CD14-positive monocyte (primary cell): ENCODE measurements around the gene ABCA7. TPM values are rescaled to one million over a fixed set of nuclear protein-coding genes. Genes with fewer than 3 reads are reported as not detected.
"Not testable (repeated sequence)": the region's sequence is repeated elsewhere in the genome, so short reads cannot be mapped to it uniquely, and the experiment has no call there.

Source experiments
- DNase-seq, 3 donors: peaks; one replicate each; pipeline ENCODE4 v3.0.0-alpha.2; 2011 to 2022
- H2AFZ ChIP-seq: 2 replicates; pipeline ENCODE4 v1.6.0; 2012; ENCODE audit warnings: mild to moderate bottlenecking, low read depth, low read length, inconsistent platforms; ENCODE audit not compliant: insufficient read depth, poor library complexity, severe bottlenecking
- H3K27ac ChIP-seq, 2 donors: 1 replicate in 1 of 2; 2 replicates in 1 of 2; pipeline ENCODE4 v1.5.1; 2012 to 2013; ENCODE audit warnings: low read length in 2 of 2, control low read depth in 1 of 2, inconsistent platforms in 1 of 2, low read depth in 1 of 2, mild to moderate bottlenecking in 1 of 2
- H3K27me3 ChIP-seq, 2 donors: one replicate each; pipeline versions ENCODE4 v1.6.0 to v1.6.1; 2011 to 2013; ENCODE audit warnings: low read length in 2 of 2; ENCODE audit not compliant: control insufficient read depth in 2 of 2, insufficient read depth in 2 of 2
- H3K36me3 ChIP-seq, 2 donors: replicated peaks in 1 of 2; 1 replicate in 1 of 2; 2 replicates in 1 of 2; pipeline versions ENCODE4 v1.5.1 to v1.6.1; 2012 to 2013; ENCODE audit warnings: low read length in 2 of 2, control low read depth in 1 of 2, inconsistent platforms in 1 of 2, mild to moderate bottlenecking in 1 of 2; ENCODE audit not compliant: insufficient read depth in 2 of 2, control insufficient read depth in 1 of 2
- H3K4me1 ChIP-seq, 2 donors: 1 replicate in 1 of 2; 2 replicates in 1 of 2; pipeline versions ENCODE4 v1.5.1 to v1.6.1; 2012 to 2013; ENCODE audit warnings: low read length in 2 of 2, control low read depth in 1 of 2, inconsistent platforms in 1 of 2, mild to moderate bottlenecking in 1 of 2, moderate library complexity in 1 of 2; ENCODE audit not compliant: insufficient read depth in 2 of 2, control insufficient read depth in 1 of 2
- H3K4me2 ChIP-seq: replicated peaks from 2 replicates; pipeline ENCODE3; 2012; ENCODE audit warnings: low read length, moderate library complexity, mild to moderate bottlenecking; ENCODE audit not compliant: poor library complexity, severe bottlenecking; ENCODE audit errors: extremely low read depth
- H3K4me3 ChIP-seq, 3 experiments: fragments of 200-600 bp in 1 of 3; sonication (generic) in 1 of 3; replicated peaks in 1 of 3; 1 replicate in 2 of 3; 2 replicates in 1 of 3; pipeline ENCODE4 v1.5.1; 2011 to 2013; ENCODE audit warnings: low read length in 3 of 3, mild to moderate bottlenecking in 3 of 3, control low read depth in 2 of 3, low read depth in 2 of 3, inconsistent platforms in 1 of 3, moderate library complexity in 1 of 3
- H3K79me2 ChIP-seq: 2 replicates; pipeline ENCODE4 v1.6.0; 2012; ENCODE audit warnings: mild to moderate bottlenecking, control low read depth, inconsistent platforms, low read length, moderate library complexity; ENCODE audit not compliant: insufficient read depth
- H3K9ac ChIP-seq: 2 replicates; pipeline ENCODE4 v1.6.0; 2017; ENCODE audit warnings: low read length, mild to moderate bottlenecking; ENCODE audit not compliant: insufficient read depth, poor library complexity, severe bottlenecking
- H3K9me3 ChIP-seq, 2 donors: replicated peaks in 1 of 2; 1 replicate in 1 of 2; 2 replicates in 1 of 2; pipeline versions ENCODE4 v1.5.1 to v1.6.1; 2012 to 2013; ENCODE audit warnings: low read length in 2 of 2, control low read depth in 1 of 2; ENCODE audit not compliant: control insufficient read depth in 1 of 2, insufficient read depth in 1 of 2
- H4K20me1 ChIP-seq: 2 replicates; pipeline ENCODE4 v1.6.0; 2012; ENCODE audit warnings: mild to moderate bottlenecking, low read length, control low read depth, moderate library complexity; ENCODE audit not compliant: insufficient read depth
- H3K27ac Mint-ChIP-seq, 7 donors: one replicate each; pipeline ENCODE4 v1.8.0; 2020; ENCODE audit warnings: mild to moderate bottlenecking in 7 of 7, mixed read lengths in 7 of 7, moderate library complexity in 6 of 7, inconsistent platforms in 2 of 7
- H3K27me3 Mint-ChIP-seq, 3 donors: one replicate each; pipeline ENCODE4 v1.8.0; 2021 to 2022; ENCODE audit warnings: low read depth in 3 of 3, mild to moderate bottlenecking in 3 of 3, mixed read lengths in 3 of 3, moderate library complexity in 3 of 3, inconsistent platforms in 1 of 3
- H3K36me3 Mint-ChIP-seq, 2 donors: one replicate each; pipeline ENCODE4 v1.8.0; 2020; ENCODE audit warnings: mixed read lengths in 2 of 2, inconsistent platforms in 1 of 2, mild to moderate bottlenecking in 1 of 2
- H3K4me1 Mint-ChIP-seq: one replicate; pipeline ENCODE4 v1.8.0; 2020; ENCODE audit warnings: mild to moderate bottlenecking, mixed read lengths
- H3K4me3 Mint-ChIP-seq, 2 donors: one replicate each; pipeline ENCODE4 v1.8.0; 2020; ENCODE audit warnings: mild to moderate bottlenecking in 2 of 2, mixed read lengths in 2 of 2, moderate library complexity in 1 of 2
- H3K9me3 Mint-ChIP-seq, 7 donors: one replicate each; pipeline ENCODE4 v1.8.0; 2020 to 2022; ENCODE audit warnings: mixed read lengths in 7 of 7, mild to moderate bottlenecking in 6 of 7, moderate library complexity in 6 of 7, inconsistent platforms in 2 of 7
- CTCF ChIP-seq: fragments of 200-600 bp; IDR thresholded peaks from one replicate; pipeline ENCODE4 v1.8.0; 2022; ENCODE audit warnings: antibody characterized with exemption, mild to moderate bottlenecking
- WGBS: methylation state at CpG from one replicate; pipeline ENCODE4 v1.1.5; 2013; ENCODE audit warnings: missing lambda C conversion rate; ENCODE audit not compliant: insufficient coverage; 5-methylcytosine and 5-hydroxymethylcytosine counted together
- intact Hi-C, 2 donors: fragments of 100-400 bp; cut with micrococcal nuclease; formaldehyde crosslinking; loops; one replicate each; pipeline versions ENCODE4 v1.15.0 to v1.15.1; 2023
- polyA plus RNA-seq, 3 donors: library from polyadenylated mRNA; depleted of rRNA in 1 of 3; unstranded in 2 of 3; stranded (reverse) in 1 of 3; fragments of 300-500 nt in 2 of 3; fragments of >200 nt in 1 of 3; fragmentation: Illumina TruSeq in 2 of 3; gene quantifications; 1 replicate in 2 of 3; 2 replicates in 1 of 3; pipeline ENCODE4 v1.2.3, GENCODE V29; 2012 to 2021
- small RNA-seq: library from RNA; depleted of rRNA; stranded (forward); fragments of <200 nt; gene quantifications from one replicate; pipeline ENCODE3, GENCODE V24; 2012; ENCODE audit warnings: low read depth; ENCODE audit not compliant: insufficient read length

The ABCA7 gene
- polyA plus RNA-seq, 3 donors: 1.7 to 104 (median 7.8) TPM

- Mint-ChIP-seq H3K9me3 (peaks cover 0 to 2% (median 0%) of the 10 kb centered on the region in 7 donors), H3K27ac (peak overlapping the region in 4 of 7 donors; percentile 24 to 64 (median 43)), H3K4me3 (no peak overlapping the region), H3K36me3 (peaks cover 30 to 78% of the 10 kb centered on the region in 2 donors), H3K27me3 (peaks cover 0 to 2% (median 0%) of the 10 kb centered on the region in 3 donors), H3K4me1 (peaks cover 8% of the 10 kb centered on the region)
- TF ChIP-seq CTCF: no peak
- Histone ChIP-seq H3K9ac (no peak overlapping the region), H3K4me2 (peak overlapping the region; percentile 50), H3K36me3 (peaks cover 72 to 83% of the 10 kb centered on the region in 2 donors), H4K20me1 (peaks cover 91% of the 10 kb centered on the region), H2AFZ (no peak overlapping the region), H3K27ac (peak overlapping the region; percentile 2 to 43), H3K4me1 (peaks cover 8 to 14% of the 10 kb centered on the region in 2 donors), H3K9me3 (no peaks in the 10 kb centered on the region), H3K4me3 (no peak overlapping the region), H3K79me2 (no peaks in the 10 kb centered on the region), H3K27me3 (no peaks in the 10 kb centered on the region)
- no peak for DNase-seq
- 91% methylated on average over 25 of the region's 25 CpGs for WGBS
- intact Hi-C loops: loop anchor here (5.0 kb wide), 2 partner anchors 78 to 128 kb away; partner anchors contain the start of gene ATP5F1D (in 1 of the 2)
These were observed 74.1 kb downstream of the ABCA7 start for GRCh38 chr19:1113986-1114483.

GRCh38 chr19:1114728-1115127 lies 74.8 kb downstream of the ABCA7 start:
- H2AFZ ChIP-seq, H3K4me3 ChIP-seq, H3K9me3 Mint-ChIP-seq, H3K27me3 Mint-ChIP-seq, H3K79me2 ChIP-seq, H3K9ac ChIP-seq, H3K4me2 ChIP-seq, H3K27ac ChIP-seq, H3K4me3 Mint-ChIP-seq, H3K27me3 ChIP-seq, H3K4me1 Mint-ChIP-seq, H3K9me3 ChIP-seq, DNase-seq: not testable (repeated sequence)
- Histone ChIP-seq H3K4me1 (peaks cover 8 to 14% of the 10 kb centered on the region in 2 donors), H3K36me3 (peaks cover 76 to 83% of the 10 kb centered on the region in 2 donors), H4K20me1 (peaks cover 91% of the 10 kb centered on the region)
- 100% methylated on average over 1 of the region's 9 CpGs for WGBS
- Mint-ChIP-seq H3K27ac (peak overlapping the region in 4 of 7 donors; percentile 22 to 68 (median 44)), H3K36me3 (peaks cover 32 to 80% of the 10 kb centered on the region in 2 donors)
- intact Hi-C loops: loop anchor here (5.0 kb wide), 2 partner anchors 78 to 128 kb away; partner anchors contain the start of gene ATP5F1D (in 1 of the 2)

Small RNA genes lying within 50 kb of the gene (small RNA-seq; reads per million reads assigned to genes)
- gene RNU6-2: 77.0 reads per million, percentile 95 among the genes with 10 or more reads in this experiment

Other genes starting within 250 kb of the ABCA7 start
- gene PTBP1, start 242.7 kb upstream of the ABCA7 start, polyA plus RNA-seq: 100 to 1,000 TPM in 1 of 3 donors, 10 to 100 TPM in 2; 62.4 to 117 (median 81.6) TPM
- gene PLPPR3, start 218.2 kb upstream of the ABCA7 start, polyA plus RNA-seq: 1 to 10 TPM in 1 of 3 donors, not detected in 2; 1.2 TPM
- 1 to 10 TPM; 2.7 to 5.7 (median 4.3) TPM for gene AZU1, start 212.3 kb upstream of the ABCA7 start, polyA plus RNA-seq
- under 1 TPM in 1 of 3 donors, not detected in 2; 0.11 TPM for gene PRTN3, start 199.1 kb upstream of the ABCA7 start, polyA plus RNA-seq
- gene ELANE, start 187.8 kb upstream of the ABCA7 start, polyA plus RNA-seq: 1 to 10 TPM in 2 of 3 donors, under 1 TPM in 1; 0.61 to 2.0 (median 1.3) TPM
- gene CFD, start 180.4 kb upstream of the ABCA7 start, polyA plus RNA-seq: 100 to 1,000 TPM; 272 to 862 (median 654) TPM
- 10 to 100 TPM; 20.7 to 37.4 (median 32.8) TPM for gene MED16, start 146.9 kb upstream of the ABCA7 start, polyA plus RNA-seq
- not detected for gene RNU6-9, start 146.6 kb upstream of the ABCA7 start, polyA plus RNA-seq
- 10 to 100 TPM; 70.8 to 99.9 (median 78.7) TPM for gene R3HDM4, start 126.9 kb upstream of the ABCA7 start, polyA plus RNA-seq
- gene KISS1R, start 122.8 kb upstream of the ABCA7 start, polyA plus RNA-seq: not detected
- 10 to 100 TPM in 1 of 3 donors, 1 to 10 TPM in 2; 2.1 to 41.6 (median 3.2) TPM for gene ARID3A, start 114.1 kb upstream of the ABCA7 start, polyA plus RNA-seq
- gene WDR18, start 55.8 kb upstream of the ABCA7 start, polyA plus RNA-seq: 10 to 100 TPM; 21.3 to 52.7 (median 49.9) TPM
- gene GRIN3B, start 39.7 kb upstream of the ABCA7 start, polyA plus RNA-seq: under 1 TPM in 2 of 3 donors, not detected in 1; 0.13 to 0.27 TPM
- 100 to 1,000 TPM in 1 of 3 donors, 10 to 100 TPM in 2; 37.4 to 417 (median 45.0) TPM for gene TMEM259, start 19.0 kb upstream of the ABCA7 start, polyA plus RNA-seq
- not detected for gene RNU6-2, start 18.6 kb upstream of the ABCA7 start, polyA plus RNA-seq
- gene CNN2, start 13.5 kb upstream of the ABCA7 start, polyA plus RNA-seq: 100 to 1,000 TPM in 2 of 3 donors, 10 to 100 TPM in 1; 69.9 to 213 (median 144) TPM
- 100 to 1,000 TPM; 108 to 308 (median 137) TPM for gene ARHGAP45, start 27.1 kb downstream of the ABCA7 start, polyA plus RNA-seq
- 100 to 1,000 TPM; 183 to 222 (median 195) TPM for gene POLR2E, start 55.3 kb downstream of the ABCA7 start, polyA plus RNA-seq
- 100 to 1,000 TPM; 459 to 508 (median 493) TPM for gene GPX4, start 63.9 kb downstream of the ABCA7 start, polyA plus RNA-seq
- 10 to 100 TPM in 1 of 3 donors, 1 to 10 TPM in 1, under 1 TPM in 1; 0.71 to 75.0 (median 2.6) TPM for gene SBNO2, start 134.2 kb downstream of the ABCA7 start, polyA plus RNA-seq
- gene STK11, start 165.7 kb downstream of the ABCA7 start, polyA plus RNA-seq: 10 to 100 TPM in 2 of 3 donors, 1 to 10 TPM in 1; 6.2 to 72.1 (median 15.4) TPM
- not detected for gene CBARP, start 197.9 kb downstream of the ABCA7 start, polyA plus RNA-seq
- gene ATP5F1D, start 201.6 kb downstream of the ABCA7 start, polyA plus RNA-seq: 100 to 1,000 TPM; 122 to 160 (median 143) TPM
- 100 to 1,000 TPM in 1 of 3 donors, 10 to 100 TPM in 1, 1 to 10 TPM in 1; 5.6 to 301 (median 11.0) TPM for gene MIDN, start 208.5 kb downstream of the ABCA7 start, polyA plus RNA-seq
- gene CIRBP, start 229.2 kb downstream of the ABCA7 start, polyA plus RNA-seq: 100 to 1,000 TPM in 1 of 3 donors, 10 to 100 TPM in 2; 39.6 to 600 (median 51.1) TPM
- 10 to 100 TPM; 32.8 to 56.2 (median 40.0) TPM for gene FAM174C, start 235.4 kb downstream of the ABCA7 start, polyA plus RNA-seq
- not detected for gene EFNA2, start 245.8 kb downstream of the ABCA7 start, polyA plus RNA-seq